ENCODE data around the gene TMEM217. TPM values are rescaled to one million over a fixed set of nuclear protein-coding genes. Genes with fewer than 3 reads are reported as not detected.

The TMEM217 gene
- total and polyA plus RNA-seq, 2 of the 4 experiments (the other 2 are of a cell fraction): 1.4 to 3.5 TPM

DNA sequence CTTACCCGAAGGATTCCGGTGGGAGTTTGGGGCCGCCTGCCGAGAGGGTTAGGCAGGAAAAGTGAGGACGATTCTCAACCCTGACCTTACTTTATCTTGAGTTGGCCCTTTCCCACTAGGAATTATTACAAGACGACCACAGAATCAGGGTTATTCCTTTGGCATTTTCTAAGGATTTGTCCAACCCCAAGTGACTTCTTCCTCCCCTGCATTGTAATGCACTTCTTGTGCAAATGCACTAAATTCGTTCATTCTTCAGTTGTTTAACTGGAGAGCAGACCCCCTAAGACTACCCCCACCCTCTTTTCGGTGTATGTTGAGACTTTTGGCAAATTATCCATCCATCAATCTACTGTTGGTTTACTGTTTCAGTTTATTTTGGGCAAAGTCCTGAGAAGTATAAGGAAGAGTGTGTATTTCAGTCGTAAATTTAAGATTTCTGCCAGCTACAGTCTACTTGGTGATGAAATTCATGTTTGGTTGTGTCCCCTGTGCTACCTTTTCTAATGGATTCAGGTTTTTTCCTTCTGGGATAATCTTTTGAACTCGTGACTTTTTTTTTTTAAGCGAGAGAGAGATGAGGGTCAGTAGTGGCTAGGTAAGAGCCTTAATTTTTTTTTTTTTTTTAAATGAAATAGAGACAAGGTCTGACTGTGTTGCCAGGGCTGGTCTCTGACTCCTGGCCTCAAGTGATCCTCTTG lies 611 bp upstream of the TMEM217 start:
- Histone ChIP-seq H4K8ac (ENCODE audit: low read depth in 2 of 2, low read length in 2 of 2) (peak overlapping the region; percentile 60 to 91), H2AK9ac (replicated peaks; ENCODE audit: low read depth, low read length, poor library complexity) (peak overlapping the region; percentile 95), H2BK5ac (ENCODE audit: low read depth, low read length, poor library complexity, severe bottlenecking) (peak overlapping the region; percentile 78), H3K79me1 (ENCODE audit: low read depth in 1 of 2, low read length in 2 of 2) (peaks cover 20 to 50% of the 10 kb centered on the region in 2 experiments), H4K91ac (ENCODE audit: insufficient read depth, low read depth, low read length) (peak overlapping the region; percentile 74), H3K9ac (ENCODE audit: low read depth, low read length) (peak overlapping the region; percentile 86), H3K4me3 (ENCODE audit: insufficient read depth, low read depth, low read length) (peak overlapping the region; percentile 92), H3K27ac (ENCODE audit: insufficient read depth, low read length) (peak overlapping the region; percentile 80), H3K4me1 (ENCODE audit: control insufficient read depth, insufficient read depth, low read length) (peaks cover 3% of the 10 kb centered on the region), H3K18ac (ENCODE audit: low read depth, low read length) (peak overlapping the region; percentile 32), H2BK15ac (ENCODE audit: low read depth, low read length) (0 out of 3 replicates have a peak overlapping the region, but pooled peaks have one; percentile 9), H3K4ac (ENCODE audit: low read depth, low read length) (peak overlapping the region; percentile 90), H2BK120ac (ENCODE audit: low read depth, low read length) (peak overlapping the region; percentile 38), H2BK20ac (ENCODE audit: low read depth, low read length) (no peak overlapping the region), H4K20me1 (ENCODE audit: insufficient read depth, low read length) (0 out of 2 replicates have a peak, but pooled peaks cover 5% of the 10 kb centered on the region), H3K36me3 (ENCODE audit: control insufficient read depth, insufficient read depth, low read length) (no peaks in the 10 kb centered on the region), H3K9me1 (ENCODE audit: insufficient read depth, low read length) (no peaks in the 10 kb centered on the region), H3K14ac (replicated peaks; ENCODE audit: low read depth, low read length) (peak overlapping the region; percentile 88), H2AK5ac (ENCODE audit: low read depth, low read length) (peak overlapping the region; percentile 17; the same call in 1 of the 2 replicates), H3K56ac (ENCODE audit: extremely low read depth, insufficient read depth, low read length) (peak overlapping the region; percentile 83; the same call in 1 of the 2 replicates), H3K9me3 (ENCODE audit: control insufficient read depth, insufficient read depth, low read length) (no peaks in the 10 kb centered on the region), H3K4me2 (ENCODE audit: low read depth, low read length) (peak overlapping the region; percentile 92), H2AFZ (replicated peaks; ENCODE audit: low read length, poor library complexity) (peak overlapping the region; percentile 97), H3K23ac (ENCODE audit: low read depth, low read length) (peak overlapping the region; percentile 88), H4K5ac (ENCODE audit: low read depth, low read length) (peak overlapping the region; percentile 76), H3K27me3 (ENCODE audit: control insufficient read depth, insufficient read depth, low read length) (no peaks in the 10 kb centered on the region)
- CTCF ChIA-PET: interaction anchor here (0.5 to 0.7 kb wide), 2 partner anchors 240 to 312 kb away, joined by 3 read pairs; no protein-coding TSS in a partner anchor
- 33% methylated on average over 1 of the region's 11 CpGs; no CpG with 5 or more reads in 1 of the 2 experiments for WGBS, 2 experiments (ENCODE audit: extremely low coverage in 2 of 2, insufficient read length in 1 of 2)
- TF ChIP-seq MAZ (IDR thresholded peaks at IDR 0.05; ENCODE audit: borderline replicate concordance, low read depth, low read length): no peak
- TF ChIP-seq POLR2A (IDR thresholded peaks at IDR 0.05; ENCODE audit: low read depth, low read length): no peak
- no peak for TF ChIP-seq CTCF (conservative IDR thresholded peaks at IDR 0.05; ENCODE audit: low read depth, low read length)
- no peak for TF ChIP-seq SMC3 (IDR thresholded peaks at IDR 0.05; ENCODE audit: low read depth, low read length)
- no peak for TF ChIP-seq RCOR1 (IDR thresholded peaks at IDR 0.05; ENCODE audit: insufficient replicate concordance, low read length)
- TF ChIP-seq, protein P1, sequence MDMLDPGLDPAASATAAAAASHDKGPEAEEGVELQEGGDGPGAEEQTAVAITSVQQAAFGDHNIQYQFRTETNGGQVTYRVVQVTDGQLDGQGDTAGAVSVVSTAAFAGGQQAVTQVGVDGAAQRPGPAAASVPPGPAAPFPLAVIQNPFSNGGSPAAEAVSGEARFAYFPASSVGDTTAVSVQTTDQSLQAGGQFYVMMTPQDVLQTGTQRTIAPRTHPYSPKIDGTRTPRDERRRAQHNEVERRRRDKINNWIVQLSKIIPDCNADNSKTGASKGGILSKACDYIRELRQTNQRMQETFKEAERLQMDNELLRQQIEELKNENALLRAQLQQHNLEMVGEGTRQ (IDR thresholded peaks at IDR 0.05; ENCODE audit: low read depth, low read length): no peak
- no peak for TF ChIP-seq ELK1 (IDR thresholded peaks at IDR 0.05; ENCODE audit: borderline replicate concordance, low read depth, low read length)
- TF ChIP-seq NFE2L2 (IDR thresholded peaks at IDR 0.05; ENCODE audit: low read depth, low read length): no peak
- TF ChIP-seq BHLHE40 (IDR thresholded peaks at IDR 0.05; ENCODE audit: low read depth, low read length): no peak
- TF ChIP-seq CHD1 (IDR thresholded peaks at IDR 0.05; ENCODE audit: low read depth, low read length): no peak
- no peak for TF ChIP-seq MAFK (IDR thresholded peaks at IDR 0.05; ENCODE audit: low read depth, low read length)
- BruUV-seq (replicated peaks): TSS peak; percentile 80
- ATAC-seq (ENCODE audit: low read depth): no peak
- POLR2A ChIA-PET (ENCODE audit: unreplicated experiment): interaction anchor here (0.8 to 1.3 kb wide), 2 partner anchors 8 to 13 kb away, joined by 3 to 14 read pairs; no protein-coding TSS in a partner anchor
- no peak for DNase-seq
- dilution Hi-C loops (cut with HindIII; ENCODE audit: low sequenced_read_pairs, unreplicated experiment) (no loop called here), in situ Hi-C loops (cut with MboI; ENCODE audit: low sequenced_read_pairs) (no loop called here), intact Hi-C loops (cut with micrococcal nuclease) (loop anchor here (1.0 kb wide), 1 partner anchor 36 kb away; no protein-coding TSS in a partner anchor)

Measured in IMR-90 (cell line).